NK-92 (cell line): ENCODE measurements around the gene FBXO34.

Experiments
- DNase-seq: peaks from one replicate; lab custom pipeline; 2025; ENCODE audit not compliant: unreplicated experiment; lab: John Stamatoyannopoulos, UW

FBXO34 gene

DNA sequence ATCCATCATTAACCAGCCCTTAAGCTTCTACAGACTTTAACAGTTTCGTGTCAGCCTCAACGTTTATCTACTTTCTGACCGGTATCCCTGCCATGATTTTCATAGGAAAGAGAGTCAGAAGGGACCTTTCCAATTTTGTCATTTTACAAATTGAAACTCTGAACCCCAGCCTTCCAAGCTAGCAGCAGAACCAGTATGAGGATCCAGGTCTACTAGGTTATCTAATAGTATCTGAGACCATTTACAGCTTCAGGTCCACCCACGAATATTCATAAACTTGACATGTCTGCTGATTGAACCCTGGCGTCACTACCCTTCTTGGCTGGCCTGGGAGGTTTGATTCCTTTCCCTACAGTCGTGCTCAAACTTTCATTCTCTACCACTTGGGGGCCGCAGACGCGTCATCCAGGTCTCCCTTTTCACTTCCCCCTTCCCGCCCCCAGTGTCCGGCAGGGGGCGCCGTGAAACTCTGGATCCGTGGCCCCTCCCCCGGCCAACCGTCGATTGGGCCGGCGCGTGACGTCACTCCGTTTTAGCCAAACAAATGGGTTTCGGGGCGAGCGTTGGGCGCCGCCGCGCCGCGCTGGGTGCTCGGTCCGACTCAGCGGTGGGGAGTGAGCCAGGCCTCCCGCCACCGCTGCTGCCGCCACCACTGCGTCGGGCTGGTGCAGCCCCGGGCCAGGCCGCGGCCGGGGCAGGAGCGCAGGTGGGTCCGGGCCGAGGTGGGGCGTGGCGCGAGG is at the start of gene FBXO34:
FBXO34 (plus strand) TSS at position 590 of the 740 bp plus-strand sequence. CDS start 78,970 bp downstream, outside the sequence.
- DNase-seq: peak; percentile 86

DNA sequence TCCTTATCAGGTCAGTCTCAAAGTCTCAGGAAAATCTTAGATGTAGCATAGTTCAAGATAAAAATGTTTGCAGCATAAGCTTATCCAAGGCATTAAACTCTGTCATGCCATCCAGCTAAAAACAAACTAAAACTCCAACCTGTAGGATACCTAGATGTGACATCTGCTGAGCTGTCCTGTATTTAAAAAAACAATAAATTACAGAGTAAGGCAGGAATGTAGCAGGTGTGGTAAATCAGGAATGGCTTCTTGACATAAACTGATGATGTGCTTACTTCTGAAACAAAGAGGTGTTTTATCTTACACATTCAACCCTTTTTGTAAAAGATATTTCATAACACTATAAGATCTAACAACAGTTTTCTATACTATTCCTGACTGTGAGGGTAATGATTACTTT is 49.3 kb upstream of the FBXO34 start:
- DNase-seq: no peak

DNA sequence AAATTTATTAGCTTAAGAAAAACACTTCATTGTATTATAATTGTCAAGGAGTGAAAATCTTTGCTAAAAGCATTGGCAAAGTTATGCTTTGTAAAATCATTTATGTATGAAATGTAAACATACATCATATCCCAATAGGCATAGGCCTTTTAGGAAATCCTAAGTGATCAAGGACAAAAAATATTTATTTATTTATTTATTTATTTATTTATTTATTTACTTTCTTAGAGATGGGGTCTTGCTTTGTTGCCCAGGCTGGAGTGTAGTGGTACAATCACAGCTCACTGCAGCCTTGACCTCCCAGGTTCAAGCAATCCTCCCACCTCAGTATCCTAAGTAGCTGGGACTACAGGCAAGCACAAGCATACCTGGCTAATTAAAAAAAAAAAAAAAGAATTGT is 47.9 kb upstream of the FBXO34 start:
- DNase-seq: no peak

- no peak for DNase-seq
Measured at GRCh38 chr14:55228261-55228660, 43.0 kb upstream of the FBXO34 start.

GRCh38 chr14:55233591-55233990 is 37.6 kb upstream of the FBXO34 start:
- no peak for DNase-seq

DNA sequence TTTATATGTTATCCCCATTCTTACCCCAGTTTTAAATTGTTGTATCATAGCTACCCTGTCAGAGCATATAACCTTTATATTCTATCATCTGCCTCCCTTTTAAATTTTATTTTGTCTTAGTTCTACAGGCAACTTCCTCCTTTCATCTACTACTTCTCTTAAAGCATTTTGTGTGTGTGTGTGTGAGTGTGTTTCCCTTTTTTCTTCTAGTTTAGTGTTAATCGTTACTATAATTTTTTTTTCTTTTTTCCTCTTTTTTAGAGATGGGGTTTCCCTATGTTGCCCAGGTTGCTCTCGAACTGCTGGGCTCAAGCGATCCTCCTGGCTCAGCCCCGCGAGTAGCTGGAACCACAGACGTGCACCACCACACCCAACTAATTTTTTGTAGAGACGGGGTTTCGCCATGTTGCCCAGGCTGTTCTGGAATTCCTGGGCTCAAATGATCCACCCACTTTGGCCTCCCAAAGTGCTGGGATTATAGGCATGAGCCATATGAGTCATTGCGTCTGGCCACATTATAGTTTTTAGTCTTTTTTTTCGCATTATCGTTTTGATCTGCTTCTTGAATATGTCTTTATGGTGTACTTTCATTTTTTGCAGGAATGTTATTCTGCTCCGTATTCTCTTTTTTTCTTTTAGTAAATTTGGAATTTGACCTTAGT is 33.1 kb upstream of the FBXO34 start:
- DNase-seq: no peak

DNA sequence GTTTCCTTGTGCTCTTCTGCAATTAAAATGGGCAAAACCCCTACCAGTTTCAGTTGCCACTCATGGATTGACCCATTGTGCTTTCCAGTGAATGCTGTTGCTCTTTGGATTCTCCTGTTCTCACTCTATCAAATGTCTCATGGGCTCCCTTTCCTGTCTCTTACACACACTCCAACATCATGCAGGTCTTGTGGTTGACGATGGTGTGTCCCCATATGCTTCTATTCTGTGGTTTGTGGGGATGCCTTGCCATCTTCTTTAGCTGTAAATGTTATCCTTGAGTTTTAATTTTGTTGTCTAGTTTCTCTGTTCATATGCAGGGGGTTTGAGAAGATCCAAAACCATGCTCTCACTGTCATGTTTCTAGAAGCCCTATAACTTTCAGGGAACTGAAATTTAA is 31.9 kb upstream of the FBXO34 start:
- no peak for DNase-seq

GRCh38 chr14:55240526-55241178 is 30.6 kb upstream of the FBXO34 start:
- DNase-seq: no peak

DNA sequence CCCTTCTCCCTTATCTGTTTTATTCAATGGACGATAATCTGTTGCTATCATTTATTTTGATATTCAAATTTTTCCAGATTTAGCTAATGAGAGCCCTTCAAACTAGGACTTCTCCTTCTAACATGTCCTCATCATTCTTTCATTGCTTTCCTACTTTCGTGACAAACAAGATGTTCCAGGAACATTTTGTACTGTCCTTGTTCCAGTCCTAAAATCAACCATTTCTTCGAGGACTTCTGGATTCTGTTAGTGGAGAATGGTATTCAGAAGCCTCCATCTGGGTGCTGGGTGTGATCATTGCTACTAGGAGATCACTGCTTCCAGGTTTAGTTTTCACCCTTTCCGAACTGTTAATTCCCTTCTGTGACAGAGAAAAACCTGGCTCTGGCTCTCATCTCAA is 29.5 kb upstream of the FBXO34 start:
- DNase-seq: no peak

DNA sequence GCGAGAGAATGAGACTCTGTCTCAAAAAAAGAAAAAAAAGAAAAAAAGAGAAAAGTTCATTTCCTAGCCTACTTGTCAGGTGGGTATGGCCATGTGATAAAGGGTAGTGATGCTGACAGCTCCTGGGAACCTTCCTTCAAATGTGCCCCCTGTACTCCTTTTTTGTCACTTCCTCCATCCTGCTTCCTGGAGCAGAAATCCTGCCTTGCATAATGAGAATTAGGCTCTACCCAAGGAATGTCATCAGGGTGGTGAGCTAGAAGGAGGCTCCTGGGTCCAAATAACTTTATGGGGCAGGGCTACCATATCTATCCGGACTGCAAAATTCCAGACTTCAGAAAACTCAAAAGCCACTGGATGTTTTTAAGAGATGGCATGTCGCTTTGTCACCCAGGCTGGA is 27.8 kb upstream of the FBXO34 start:
- DNase-seq: no peak

DNA sequence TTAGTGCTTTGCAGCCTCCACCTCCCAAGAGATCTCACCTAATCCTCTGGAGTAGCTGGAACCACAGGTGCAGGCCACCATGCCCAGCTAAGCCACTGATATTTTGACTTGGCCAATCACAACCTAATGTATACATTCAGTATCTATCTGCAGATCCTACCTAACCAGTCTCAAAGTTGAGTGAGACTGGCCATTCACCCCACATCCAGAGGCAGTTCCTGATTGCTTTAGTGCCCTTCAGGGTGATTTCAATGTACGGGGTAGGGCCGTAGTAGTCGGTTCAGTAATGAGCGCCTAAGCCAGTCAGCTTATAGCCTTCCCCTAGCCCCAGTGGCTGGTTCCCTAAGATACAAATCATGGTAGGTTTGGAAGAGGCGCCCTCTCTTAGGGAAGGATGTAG is 27.4 kb upstream of the FBXO34 start:
- no peak for DNase-seq

DNA sequence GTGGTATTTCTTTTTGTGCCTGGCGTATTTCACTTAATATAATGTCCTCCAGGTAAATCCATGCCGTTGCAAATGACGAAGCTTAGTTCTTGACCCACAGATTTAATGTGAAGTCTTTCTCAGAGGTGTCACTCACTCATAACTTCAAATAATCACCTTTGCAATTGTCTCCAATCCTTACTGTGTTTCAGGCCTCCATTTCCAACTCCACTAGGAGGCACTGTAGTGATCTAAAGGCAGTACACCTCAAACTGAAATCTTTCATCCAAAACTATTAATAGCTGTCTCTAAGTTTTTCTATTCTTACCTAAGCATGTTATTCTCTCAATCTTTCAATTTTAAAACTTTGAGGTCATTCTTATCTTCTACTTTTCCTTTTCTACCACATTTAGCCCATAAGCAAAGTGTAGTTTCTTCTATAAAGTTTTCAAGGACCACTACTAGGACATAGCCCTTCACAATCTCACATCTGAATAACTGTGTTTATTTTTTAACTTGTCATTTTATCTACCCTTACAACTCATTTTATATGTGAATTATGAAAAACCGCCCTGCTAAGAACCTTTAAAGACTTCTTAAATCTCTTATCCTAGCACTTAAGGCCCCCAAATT is 25.5 kb upstream of the FBXO34 start:
- DNase-seq: no peak

DNA sequence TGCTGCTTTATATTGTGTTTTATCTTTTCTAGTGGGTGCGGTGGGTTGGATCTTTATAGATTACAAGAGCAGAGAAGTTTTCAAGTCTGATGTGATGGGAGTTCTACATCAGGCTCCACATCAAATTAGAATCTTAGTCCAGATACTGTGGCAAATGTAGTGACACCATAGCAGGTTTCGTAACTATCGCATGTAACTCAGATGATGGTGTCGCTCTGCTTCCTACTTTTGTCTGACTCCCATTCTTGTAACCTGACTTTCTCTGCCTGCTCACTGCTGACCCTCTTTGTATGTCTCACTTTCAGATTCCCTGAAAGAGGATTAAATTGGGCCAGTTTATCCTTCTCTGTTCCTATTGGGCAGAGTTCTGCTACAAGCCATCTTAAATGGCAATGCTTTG is 22.8 kb upstream of the FBXO34 start:
- no peak for DNase-seq

DNA sequence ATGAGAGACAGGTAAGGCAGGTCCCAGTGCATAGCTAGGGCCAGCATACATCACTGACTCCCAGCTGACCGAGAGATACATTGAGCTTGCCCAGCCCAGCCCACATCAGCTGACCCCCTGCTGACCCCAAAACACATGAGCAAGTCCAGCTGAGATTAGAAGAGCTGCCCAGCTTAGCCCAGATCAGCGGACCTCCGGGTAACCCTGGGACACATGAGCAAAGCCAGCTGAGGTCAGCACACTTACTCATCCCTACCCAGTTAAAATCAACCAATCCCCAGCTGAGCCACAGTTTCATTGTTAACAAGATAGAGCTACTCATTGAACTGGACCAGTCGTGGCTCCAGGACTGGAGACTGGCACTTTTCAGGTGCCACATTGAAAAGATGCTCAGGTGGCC is 21.8 kb upstream of the FBXO34 start:
- no peak for DNase-seq

GRCh38 chr14:55253276-55253675 is 17.9 kb upstream of the FBXO34 start:
- no peak for DNase-seq

- no peak for DNase-seq
Measured at GRCh38 chr14:55254581-55254980, 16.6 kb upstream of the FBXO34 start.

GRCh38 chr14:55255979-55256378 is 15.2 kb upstream of the FBXO34 start:
- no peak for DNase-seq

- no peak for DNase-seq
Measured at GRCh38 chr14:55256586-55256985, 14.6 kb upstream of the FBXO34 start.

- no peak for DNase-seq
Measured at GRCh38 chr14:55265197-55265596, 6.0 kb upstream of the FBXO34 start.

- no peak for DNase-seq
Measured at GRCh38 chr14:55267820-55268219, 3.4 kb upstream of the FBXO34 start.

- DNase-seq: no peak
Measured at GRCh38 chr14:55271572-55272298, 514 bp downstream of the FBXO34 start.
